Naive thymus-derived CD4-positive, alpha-beta T cell (primary cell): Measurements from ENCODE around the gene DENND1B. TPM values are rescaled to one million over a fixed set of nuclear protein-coding genes. Genes with fewer than 3 reads are reported as not detected.

Source experiments
- ATAC-seq: fragments of 150-1000 bp; cut with Tn5 transposase; 2 replicates; pipeline ENCODE4 v1.10.0; 2021; ENCODE audit warnings: mild to moderate bottlenecking, moderate library complexity
- CTCF ChIA-PET: fragments of 350-600 bp; sonication (Branson Sonifier 250); formaldehyde crosslinking; loops from one replicate; lab custom pipeline; 2021; ENCODE audit warnings: antibody characterized with exemption; lab: Charles Lee
- POLR2A ChIA-PET: fragments of 350-600 bp; sonication (Branson Sonifier 250); formaldehyde crosslinking; loops from one replicate; lab custom pipeline; 2021; ENCODE audit warnings: antibody characterized with exemption, inconsistent platforms; lab: Charles Lee
- DNase-seq, 9 donors: peaks; one replicate each; pipeline versions ENCODE4 v3.0.0 to v3.0.0-alpha.2; 2020 to 2022; ENCODE audit warnings: mixed read lengths in 1 of 9
- H3K27ac ChIP-seq: one replicate; pipeline ENCODE4 v1.7.0; 2013; ENCODE audit warnings: mild to moderate bottlenecking, low read depth, low read length, moderate library complexity
- H3K27me3 ChIP-seq, 2 donors: one replicate each; pipeline ENCODE4 v1.7.0; 2013; ENCODE audit warnings: low read length in 2 of 2, mild to moderate bottlenecking in 2 of 2, moderate library complexity in 2 of 2; ENCODE audit not compliant: control insufficient read depth in 2 of 2, insufficient read depth in 2 of 2
- H3K36me3 ChIP-seq, 3 experiments: 1 replicate in 2 of 3; 2 replicates in 1 of 3; pipeline ENCODE4 v1.7.0; 2013; ENCODE audit warnings: low read length in 3 of 3, mild to moderate bottlenecking in 3 of 3, moderate library complexity in 1 of 3; ENCODE audit not compliant: insufficient read depth in 3 of 3, control insufficient read depth in 2 of 3
- H3K4me1 ChIP-seq, 2 donors: one replicate each; pipeline ENCODE4 v1.7.0; 2013; ENCODE audit warnings: low read length in 2 of 2, mild to moderate bottlenecking in 2 of 2, moderate library complexity in 1 of 2; ENCODE audit not compliant: control insufficient read depth in 2 of 2, insufficient read depth in 2 of 2
- H3K4me3 ChIP-seq: 2 replicates; pipeline ENCODE4 v1.7.0; 2013; ENCODE audit warnings: mild to moderate bottlenecking, low read length
- H3K9me3 ChIP-seq, 3 experiments: 1 replicate in 2 of 3; 2 replicates in 1 of 3; pipeline ENCODE4 v1.7.0; 2013; ENCODE audit warnings: low read length in 3 of 3; ENCODE audit not compliant: control insufficient read depth in 2 of 3
- H3K27ac Mint-ChIP-seq, 9 donors: one replicate each; pipeline ENCODE4 v1.8.0; 2020 to 2022; ENCODE audit warnings: mixed read lengths in 9 of 9, mild to moderate bottlenecking in 8 of 9, moderate library complexity in 5 of 9, inconsistent platforms in 2 of 9
- H3K27me3 Mint-ChIP-seq, 5 donors: one replicate each; pipeline ENCODE4 v1.8.0; 2021 to 2022; ENCODE audit warnings: mixed read lengths in 5 of 5, mild to moderate bottlenecking in 1 of 5
- H3K36me3 Mint-ChIP-seq, 5 donors: one replicate each; pipeline ENCODE4 v1.8.0; 2020 to 2022; ENCODE audit warnings: mixed read lengths in 5 of 5, mild to moderate bottlenecking in 3 of 5, inconsistent platforms in 1 of 5
- H3K4me1 Mint-ChIP-seq, 7 donors: one replicate each; pipeline ENCODE4 v1.8.0; 2020 to 2022; ENCODE audit warnings: mixed read lengths in 7 of 7, mild to moderate bottlenecking in 3 of 7, inconsistent platforms in 1 of 7
- H3K4me3 Mint-ChIP-seq, 10 donors: one replicate each; pipeline ENCODE4 v1.8.0; 2020 to 2022; ENCODE audit warnings: mild to moderate bottlenecking in 10 of 10, mixed read lengths in 10 of 10, moderate library complexity in 6 of 10, inconsistent platforms in 2 of 10
- H3K9me3 Mint-ChIP-seq, 11 donors: one replicate each; pipeline ENCODE4 v1.8.0; 2020 to 2022; ENCODE audit warnings: mixed read lengths in 11 of 11, mild to moderate bottlenecking in 4 of 11, inconsistent platforms in 1 of 11, moderate library complexity in 1 of 11
- intact Hi-C, 2 donors: fragments of 100-400 bp; cut with micrococcal nuclease; formaldehyde crosslinking; loops; one replicate each; pipeline ENCODE4 v1.15.1; 2023
- polyA plus RNA-seq, 2 donors: library from polyadenylated mRNA; unstranded; fragments of 300-500 nt; fragmentation: Illumina TruSeq; gene quantifications; one replicate each; pipeline ENCODE4 v1.2.3, GENCODE V29; 2021
- total RNA-seq, 6 experiments: library from RNA in 5 of 6; stranded (reverse) in 5 of 6; gene quantifications; 1 replicate in 5 of 6; 2 replicates in 1 of 6; pipeline ENCODE4 v1.2.3 and lab custom pipeline; 2021 to 2026

The DENND1B gene
- total and polyA plus RNA-seq, 7 experiments from 2014 or later, result 7.3 to 28.7 (median 18.2) TPM

- no peaks in the 10 kb centered on the region for H3K27me3 ChIP-seq
- no peak overlapping the region for H3K27ac Mint-ChIP-seq
- no peaks in the 10 kb centered on the region for H3K4me1 ChIP-seq
- peaks cover 3 to 57% (median 35%) of the 10 kb centered on the region in 5 donors for H3K36me3 Mint-ChIP-seq
- no peaks in the 10 kb centered on the region for H3K36me3 ChIP-seq
- H3K27ac ChIP-seq, result no peak overlapping the region
- no peak overlapping the region for H3K4me3 ChIP-seq
- ChIA-PET CTCF (no interaction called here), POLR2A (no interaction called here)
- ATAC-seq, result no peak
- no peak for DNase-seq
- H3K9me3 Mint-ChIP-seq, result peaks cover 0 to 23% (median 11%) of the 10 kb centered on the region in 11 donors
- H3K4me1 Mint-ChIP-seq, result peaks cover 3 to 51% (median 29%) of the 10 kb centered on the region in 7 donors
- no peaks in the 10 kb centered on the region for H3K9me3 ChIP-seq
- intact Hi-C loops, result loop anchor here in 1 of 2 donors (5.0 kb wide), 1 partner anchor 40 kb away; no protein-coding TSS in a partner anchor
- H3K27me3 Mint-ChIP-seq, result no peaks in the 10 kb centered on the region
- no peak overlapping the region for H3K4me3 Mint-ChIP-seq
Measured at GRCh38 chr1:197732187-197732586, 43.1 kb downstream of the DENND1B start.

GRCh38 chr1:197731449-197731848 lies 43.8 kb downstream of the DENND1B start:
- Histone ChIP-seq H3K36me3 (no peaks in the 10 kb centered on the region), H3K27me3 (no peaks in the 10 kb centered on the region), H3K27ac (no peak overlapping the region), H3K4me3 (no peak overlapping the region), H3K4me1 (no peaks in the 10 kb centered on the region), H3K9me3 (no peaks in the 10 kb centered on the region)
- H3K27ac Mint-ChIP-seq, result no peak overlapping the region
- H3K27me3 Mint-ChIP-seq, result no peaks in the 10 kb centered on the region
- ChIA-PET CTCF (no interaction called here), POLR2A (no interaction called here)
- peaks cover 3 to 56% (median 37%) of the 10 kb centered on the region in 5 donors for H3K36me3 Mint-ChIP-seq
- no peak overlapping the region for H3K4me3 Mint-ChIP-seq
- DNase-seq (no peak), ATAC-seq (no peak)
- H3K4me1 Mint-ChIP-seq, result peaks cover 0 to 44% (median 21%) of the 10 kb centered on the region in 7 donors
- intact Hi-C loops, result loop anchor here in 1 of 2 donors (5.0 kb wide), 1 partner anchor 41 kb away; no protein-coding TSS in a partner anchor
- peaks cover 0 to 26% (median 12%) of the 10 kb centered on the region in 11 donors for H3K9me3 Mint-ChIP-seq

GRCh38 chr1:197725976-197726375 lies 49.3 kb downstream of the DENND1B start:
- ChIA-PET CTCF (no interaction called here), POLR2A (no interaction called here)
- H3K4me1 Mint-ChIP-seq, result peaks cover 0 to 17% (median 2%) of the 10 kb centered on the region in 7 donors

GRCh38 chr1:197725044-197725443 lies 50.2 kb downstream of the DENND1B start:
- Histone ChIP-seq H3K4me1 (no peaks in the 10 kb centered on the region), H3K36me3 (no peaks in the 10 kb centered on the region), H3K27me3 (no peaks in the 10 kb centered on the region), H3K27ac (no peak overlapping the region), H3K9me3 (peaks cover 0 to 4% (median 3%) of the 10 kb centered on the region in 3 experiments), H3K4me3 (no peak overlapping the region)
- peaks cover 5 to 40% (median 34%) of the 10 kb centered on the region in 5 donors for H3K36me3 Mint-ChIP-seq
- DNase-seq (no peak), ATAC-seq (no peak)
- CTCF ChIA-PET, result no interaction called here
- H3K27me3 Mint-ChIP-seq, result no peaks in the 10 kb centered on the region
- H3K4me1 Mint-ChIP-seq, result peaks cover 0 to 16% (median 0%) of the 10 kb centered on the region in 7 donors
- intact Hi-C loops, result no loop called here
- H3K9me3 Mint-ChIP-seq, result peaks cover 11 to 48% (median 24%) of the 10 kb centered on the region in 11 donors
- POLR2A ChIA-PET, result no interaction called here
- no peak overlapping the region for H3K27ac Mint-ChIP-seq
- no peak overlapping the region for H3K4me3 Mint-ChIP-seq

More at GRCh38 chr1:197725976-197726375, 49.3 kb downstream of the DENND1B start:
- no peak overlapping the region for H3K4me3 ChIP-seq
- no peak overlapping the region for H3K27ac ChIP-seq
- no peak overlapping the region for H3K4me3 Mint-ChIP-seq
- peaks cover 5 to 40% (median 34%) of the 10 kb centered on the region in 5 donors for H3K36me3 Mint-ChIP-seq
- H3K27ac Mint-ChIP-seq, result no peak overlapping the region
- no peak for ATAC-seq
- no peaks in the 10 kb centered on the region for H3K4me1 ChIP-seq
- no peak for DNase-seq
- H3K27me3 Mint-ChIP-seq, result no peaks in the 10 kb centered on the region
- H3K27me3 ChIP-seq, result no peaks in the 10 kb centered on the region
- intact Hi-C loops, result no loop called here
- peaks cover 11 to 48% (median 24%) of the 10 kb centered on the region in 11 donors for H3K9me3 Mint-ChIP-seq
- peaks cover 0 to 4% (median 3%) of the 10 kb centered on the region in 3 experiments for H3K9me3 ChIP-seq
- H3K36me3 ChIP-seq, result no peaks in the 10 kb centered on the region

GRCh38 chr1:197715806-197716205 lies 59.5 kb downstream of the DENND1B start:
- H3K4me3 Mint-ChIP-seq, result no peak overlapping the region
- no peak overlapping the region for H3K27ac ChIP-seq
- ChIA-PET CTCF (no interaction called here), POLR2A (no interaction called here)
- H3K4me1 Mint-ChIP-seq, result peaks cover 0 to 32% (median 17%) of the 10 kb centered on the region in 7 donors
- no peaks in the 10 kb centered on the region for H3K36me3 ChIP-seq
- no peaks in the 10 kb centered on the region for H3K27me3 ChIP-seq
- no peak overlapping the region for H3K4me3 ChIP-seq
- peaks cover 0 to 8% (median 3%) of the 10 kb centered on the region in 5 donors for H3K36me3 Mint-ChIP-seq
- H3K27ac Mint-ChIP-seq, result no peak overlapping the region
- no peaks in the 10 kb centered on the region for H3K9me3 Mint-ChIP-seq
- intact Hi-C loops, result no loop called here
- no peaks in the 10 kb centered on the region for H3K9me3 ChIP-seq
- DNase-seq, result no peak
- no peaks in the 10 kb centered on the region for H3K27me3 Mint-ChIP-seq
- ATAC-seq, result no peak
- H3K4me1 ChIP-seq, result no peaks in the 10 kb centered on the region

- H3K9me3 Mint-ChIP-seq, result peaks cover 0 to 6% (median 0%) of the 10 kb centered on the region in 11 donors
- H3K4me1 ChIP-seq, result no peaks in the 10 kb centered on the region
- H3K36me3 Mint-ChIP-seq, result peaks cover 4 to 23% (median 14%) of the 10 kb centered on the region in 5 donors
- no peaks in the 10 kb centered on the region for H3K9me3 ChIP-seq
- H3K36me3 ChIP-seq, result no peaks in the 10 kb centered on the region
- H3K27me3 Mint-ChIP-seq, result no peaks in the 10 kb centered on the region
- H3K27ac Mint-ChIP-seq, result no peak overlapping the region
- DNase-seq (no peak), ATAC-seq (no peak)
- ChIA-PET CTCF (interaction anchor here (0.7 kb wide), 1 partner anchor 180 kb away, joined by 3 read pairs; no protein-coding TSS in a partner anchor), POLR2A (no interaction called here)
- H3K4me3 ChIP-seq, result no peak overlapping the region
- no peak overlapping the region for H3K4me3 Mint-ChIP-seq
- H3K27me3 ChIP-seq, result no peaks in the 10 kb centered on the region
- no peak overlapping the region for H3K27ac ChIP-seq
- H3K4me1 Mint-ChIP-seq, result peaks cover 8 to 26% (median 12%) of the 10 kb centered on the region in 7 donors
- intact Hi-C loops, result no loop called here
Measured at GRCh38 chr1:197706601-197707000, 68.7 kb downstream of the DENND1B start.

GRCh38 chr1:197705941-197706340 lies 69.3 kb downstream of the DENND1B start:
- peaks cover 8 to 26% (median 12%) of the 10 kb centered on the region in 7 donors for H3K4me1 Mint-ChIP-seq
- H3K27ac ChIP-seq, result no peak overlapping the region
- H3K9me3 Mint-ChIP-seq, result peaks cover 0 to 12% (median 0%) of the 10 kb centered on the region in 11 donors
- ChIA-PET CTCF (no interaction called here), POLR2A (no interaction called here)
- DNase-seq, result no peak
- peaks cover 4 to 27% (median 21%) of the 10 kb centered on the region in 5 donors for H3K36me3 Mint-ChIP-seq
- no peak overlapping the region for H3K27ac Mint-ChIP-seq
- no peaks in the 10 kb centered on the region for H3K27me3 Mint-ChIP-seq
- H3K9me3 ChIP-seq, result no peaks in the 10 kb centered on the region
- intact Hi-C loops, result no loop called here
- no peak for ATAC-seq
- no peaks in the 10 kb centered on the region for H3K27me3 ChIP-seq
- H3K4me3 Mint-ChIP-seq, result no peak overlapping the region
- H3K4me1 ChIP-seq, result no peaks in the 10 kb centered on the region
- H3K36me3 ChIP-seq, result no peaks in the 10 kb centered on the region
- no peak overlapping the region for H3K4me3 ChIP-seq
